ENCODE data around the gene MOB2.

MOB2 gene

GRCh38 chr11:1503708-1504104 is 17.1 kb upstream of the MOB2 start:
- DNase-seq (ENCODE audit: low read depth in 2 of 2), result no peak

DNA sequence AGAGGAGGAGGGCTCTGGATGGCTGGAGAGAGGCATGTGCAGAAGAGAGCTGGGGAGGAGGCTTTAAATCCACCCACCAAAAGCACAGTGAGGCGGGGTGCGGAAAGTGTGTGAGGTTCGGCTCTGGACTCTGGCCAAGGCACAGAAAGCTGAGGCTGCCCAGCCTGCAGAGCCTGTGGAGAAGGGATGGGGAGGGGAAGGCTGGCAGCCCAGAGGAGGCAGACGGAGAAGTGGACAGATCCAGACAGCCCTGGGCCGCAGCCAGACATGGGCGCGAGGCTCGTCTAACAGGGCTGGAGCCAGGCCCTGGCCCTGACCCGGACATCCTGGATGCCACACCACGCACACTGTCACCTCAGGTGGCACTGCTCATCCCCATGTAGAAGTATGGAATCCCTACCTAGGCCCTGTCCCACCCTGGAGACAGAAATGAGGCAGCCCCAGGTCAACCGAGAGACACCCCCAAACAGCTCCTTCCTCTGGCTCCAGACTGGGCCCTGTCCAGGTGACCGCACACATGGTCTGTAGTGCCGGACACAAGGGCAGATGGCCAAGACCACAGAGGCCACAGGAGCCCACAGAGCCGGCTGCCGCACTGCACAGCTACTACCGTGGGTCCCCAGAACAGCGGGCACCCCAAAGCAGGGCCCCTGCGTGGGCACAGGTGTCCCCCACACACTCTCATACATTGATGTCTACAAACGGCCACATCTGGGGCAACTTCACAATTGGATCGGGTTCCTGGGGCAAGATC is 16.6 kb upstream of the MOB2 start:
- no peak for DNase-seq (ENCODE audit: low read depth in 2 of 2)

DNA sequence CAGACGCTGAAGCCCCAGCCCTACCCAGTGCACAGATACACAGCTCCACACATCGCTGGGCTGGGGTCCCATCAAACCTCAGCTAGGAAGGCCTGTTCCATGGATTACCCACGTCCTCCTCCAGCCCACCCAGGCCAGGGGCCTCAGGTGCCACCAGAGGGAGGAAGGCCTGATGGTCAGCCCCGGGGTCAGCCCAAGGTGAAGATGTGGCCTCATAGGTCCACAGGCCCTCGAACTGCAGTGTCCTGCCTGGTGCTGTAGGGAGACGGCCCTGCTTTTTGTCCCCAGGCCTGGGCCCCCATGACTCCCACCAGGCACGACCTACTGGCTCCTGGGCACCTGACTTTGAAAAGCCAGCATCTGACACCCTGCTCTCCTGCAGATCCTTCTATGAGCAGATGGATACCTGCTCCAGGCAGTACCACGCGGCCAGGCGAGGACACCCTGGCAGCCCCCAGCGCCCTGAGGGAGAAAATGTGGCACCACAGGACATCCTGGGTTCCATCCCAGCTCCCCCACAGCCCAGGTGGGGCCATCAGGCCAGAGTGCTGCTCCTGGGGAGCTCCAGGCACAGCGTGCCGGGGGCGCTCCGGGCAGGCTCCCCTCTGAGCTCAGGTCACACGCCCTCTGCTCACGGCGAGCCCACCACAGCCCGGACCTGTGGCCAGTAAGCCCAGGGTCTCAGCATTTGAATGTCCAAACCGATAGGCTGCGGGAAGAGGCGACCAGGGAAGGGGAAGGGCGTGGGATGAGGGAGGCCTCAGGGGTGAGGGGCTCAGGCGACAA is 15.8 kb upstream of the MOB2 start:
- DNase-seq (ENCODE audit: low read depth in 2 of 2), result no peak

DNA sequence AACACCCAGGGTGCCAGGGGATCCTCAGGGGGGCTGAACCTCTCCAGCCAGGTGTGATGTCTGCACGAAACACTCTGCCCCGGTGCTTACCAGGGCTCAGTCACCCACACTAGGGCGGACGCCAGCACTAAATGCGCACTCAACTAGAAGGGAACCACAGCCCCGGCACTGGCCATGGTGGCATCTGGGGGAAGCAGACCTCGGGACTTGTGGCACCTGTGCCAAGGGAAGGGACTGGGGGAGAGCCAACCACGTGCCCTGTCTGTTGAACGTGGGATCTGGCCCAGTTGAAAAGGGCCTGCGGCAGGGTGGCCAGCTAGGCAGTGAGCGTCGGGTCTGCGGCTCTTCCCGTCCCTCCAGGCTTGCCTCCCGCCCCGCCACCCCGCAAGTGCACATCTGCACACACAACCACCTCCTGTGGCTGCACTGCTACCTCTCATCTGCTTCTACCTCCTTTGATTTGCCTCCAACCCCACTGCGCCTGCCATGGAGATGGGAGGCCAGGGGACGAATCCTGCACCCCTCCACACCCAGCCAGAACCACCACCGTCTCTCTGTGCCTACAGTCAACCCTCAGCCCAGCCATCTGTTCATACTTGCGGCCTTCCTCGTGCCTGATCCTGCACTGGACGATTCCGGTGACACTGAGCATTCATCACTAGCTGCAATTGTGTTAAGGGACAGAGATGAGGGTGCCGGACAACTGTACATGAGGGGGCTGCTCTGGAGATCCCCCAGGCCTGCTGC is 15.0 kb upstream of the MOB2 start:
- DNase-seq (ENCODE audit: low read depth in 2 of 2), result no peak

GRCh38 chr11:1500466-1501420 is 14.2 kb upstream of the MOB2 start:
- DNase-seq (ENCODE audit: low read depth in 2 of 2), result no peak

GRCh38 chr11:1499899-1500298 is 13.3 kb upstream of the MOB2 start:
- no peak for DNase-seq (ENCODE audit: low read depth in 2 of 2)

GRCh38 chr11:1499261-1499890 is 12.8 kb upstream of the MOB2 start:
- no peak for DNase-seq (ENCODE audit: low read depth in 2 of 2)

DNA sequence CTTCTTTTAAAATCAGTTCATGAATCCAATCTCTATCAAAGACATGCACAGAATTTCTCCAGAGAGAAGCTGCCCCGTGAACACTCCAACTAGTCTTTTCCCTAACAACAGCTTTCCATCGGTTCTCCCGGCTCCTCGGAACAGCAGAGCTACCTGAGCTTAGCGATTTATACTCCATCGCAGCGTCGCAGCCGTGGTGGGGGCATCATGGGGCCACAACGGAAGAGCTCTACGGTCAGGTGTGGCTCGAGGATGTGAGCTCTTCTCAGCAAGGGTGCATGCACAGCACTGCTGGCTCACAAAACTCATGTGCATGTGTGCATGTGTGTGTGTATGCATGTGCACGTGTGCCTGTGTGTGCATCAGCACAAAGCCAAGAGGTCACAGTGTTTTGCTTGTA is 11.7 kb upstream of the MOB2 start:
- DNase-seq (ENCODE audit: low read depth in 2 of 2), result no peak

- no peak for DNase-seq (ENCODE audit: low read depth in 2 of 2)
Measured at GRCh38 chr11:1497600-1497999, 11.0 kb upstream of the MOB2 start.

DNA sequence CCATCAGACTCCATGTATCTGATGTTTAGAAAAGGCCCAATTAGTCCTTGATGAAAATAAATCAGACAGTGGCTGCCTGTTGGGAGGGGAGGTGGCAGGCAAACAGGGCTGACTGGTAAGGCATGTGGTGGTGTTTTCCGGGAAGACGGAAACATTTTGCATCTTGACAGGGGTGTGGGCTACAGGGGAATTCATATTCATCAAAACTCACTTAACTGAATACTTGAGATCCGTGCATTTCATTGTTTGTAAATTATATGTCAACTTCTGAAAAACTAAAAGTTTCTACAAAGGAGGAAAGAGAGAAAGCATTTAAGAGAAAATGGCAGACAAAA is 10.1 kb upstream of the MOB2 start:
- no peak for DNase-seq (ENCODE audit: low read depth in 2 of 2)

GRCh38 chr11:1496091-1496760 is 9.6 kb upstream of the MOB2 start:
- DNase-seq (ENCODE audit: low read depth in 2 of 2), result no peak

DNA sequence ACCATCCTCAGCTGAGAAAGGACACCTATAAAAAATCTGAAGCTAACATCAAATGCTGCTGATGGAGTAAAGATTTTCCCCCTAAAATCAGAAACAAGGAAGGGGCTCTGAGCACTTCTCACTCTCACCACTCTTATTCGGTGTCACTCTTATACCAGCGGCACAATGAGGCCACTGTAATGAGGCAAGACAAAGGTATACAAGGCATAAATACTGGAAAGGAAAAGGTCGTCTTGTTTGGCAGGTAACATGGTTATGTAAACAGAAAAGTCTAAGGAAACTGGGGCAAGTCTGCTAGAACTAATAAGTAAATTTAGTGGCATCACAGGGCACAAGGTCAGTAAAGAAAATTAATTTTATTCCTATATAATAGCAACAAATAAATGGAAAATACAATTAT is 8.1 kb upstream of the MOB2 start:
- no peak for DNase-seq (ENCODE audit: low read depth in 2 of 2)

DNA sequence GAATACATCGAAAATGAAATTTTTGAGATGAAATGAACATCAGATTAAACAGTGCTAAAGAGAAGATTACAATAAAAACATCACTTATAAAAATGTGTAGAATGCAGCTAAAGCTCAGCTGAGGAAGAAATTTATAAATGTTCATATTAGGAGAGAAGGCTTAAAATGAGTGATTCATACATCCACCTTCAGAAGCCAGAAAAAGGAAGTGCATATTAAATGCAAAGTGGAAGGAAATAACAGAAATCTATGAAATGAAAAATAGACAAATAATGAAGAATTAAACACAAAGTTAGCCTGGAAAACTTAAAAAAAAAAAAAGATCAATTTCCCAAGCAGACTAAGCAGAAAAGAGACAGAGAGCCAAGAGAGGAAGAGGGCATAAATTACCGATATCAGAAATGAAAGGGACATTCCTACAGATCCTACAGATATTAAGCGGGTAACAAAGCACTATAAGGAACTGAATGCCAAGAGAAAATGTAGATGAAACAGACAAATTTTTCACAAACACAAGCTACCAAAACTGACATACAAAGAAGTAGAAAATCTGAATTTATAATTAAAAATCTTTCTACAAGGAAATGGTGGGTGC is 7.2 kb upstream of the MOB2 start:
- DNase-seq (ENCODE audit: low read depth in 2 of 2), result no peak

GRCh38 chr11:1491379-1491778 is 4.8 kb upstream of the MOB2 start:
- DNase-seq (ENCODE audit: low read depth in 2 of 2), result no peak

DNA sequence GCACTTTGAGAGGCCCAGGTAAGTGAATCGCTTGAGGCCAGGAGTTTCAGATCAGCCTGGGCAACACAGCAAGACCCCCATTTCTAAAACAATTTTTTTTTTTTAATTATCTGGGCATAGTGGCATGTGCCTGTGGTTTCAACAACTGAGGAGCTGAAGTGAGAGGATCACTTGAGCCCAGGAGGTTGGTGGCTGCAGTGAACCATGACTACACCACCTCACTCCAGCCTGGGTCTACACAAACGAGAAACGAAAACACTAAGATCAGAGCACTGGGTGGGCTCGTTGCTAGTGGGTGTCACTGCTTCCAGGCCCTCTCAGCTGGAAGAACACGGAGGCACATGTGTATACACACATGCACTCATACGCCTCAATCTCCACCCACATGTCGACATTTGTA is 4.1 kb upstream of the MOB2 start:
- DNase-seq (ENCODE audit: low read depth in 2 of 2), result no peak

- DNase-seq (ENCODE audit: low read depth in 2 of 2), result no peak
Measured at GRCh38 chr11:1488575-1489180, 2.1 kb upstream of the MOB2 start.

DNA sequence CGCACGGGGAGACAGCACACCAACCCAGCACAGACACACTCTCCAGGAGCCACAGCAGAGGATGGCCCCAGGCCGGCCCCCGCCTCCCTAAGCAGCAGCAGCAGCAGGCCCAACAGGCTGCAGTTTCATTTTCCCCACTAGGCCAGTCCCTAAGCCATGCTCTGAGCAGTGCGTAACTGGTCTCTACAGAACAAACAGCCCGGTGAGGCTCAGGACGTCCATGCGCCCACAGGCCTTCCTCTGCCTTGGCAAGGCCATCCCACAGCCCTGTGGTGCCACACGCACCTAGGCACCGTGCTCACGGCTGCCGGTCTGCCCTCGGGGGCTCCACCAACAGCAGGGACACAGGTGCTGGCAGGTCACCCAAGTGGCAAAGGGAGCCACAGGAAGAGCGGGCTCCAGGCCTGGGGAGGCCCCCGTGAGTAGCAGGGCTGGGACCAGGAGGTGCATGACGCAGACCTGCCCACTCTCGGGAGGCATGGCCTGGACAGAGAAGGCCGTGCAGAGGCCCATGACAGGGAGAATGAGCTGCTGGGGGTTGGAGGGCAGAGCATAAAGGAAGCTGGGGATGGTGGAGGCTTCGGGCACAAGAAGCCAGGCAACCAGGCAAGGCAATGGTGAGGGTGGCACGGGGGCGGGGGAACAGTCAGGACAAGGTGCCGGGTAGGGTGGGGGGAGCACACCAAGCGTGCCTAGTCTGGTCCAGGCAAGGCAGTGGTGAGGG is 1.4 kb upstream of the MOB2 start:
- DNase-seq (ENCODE audit: low read depth in 2 of 2), result no peak

DNA sequence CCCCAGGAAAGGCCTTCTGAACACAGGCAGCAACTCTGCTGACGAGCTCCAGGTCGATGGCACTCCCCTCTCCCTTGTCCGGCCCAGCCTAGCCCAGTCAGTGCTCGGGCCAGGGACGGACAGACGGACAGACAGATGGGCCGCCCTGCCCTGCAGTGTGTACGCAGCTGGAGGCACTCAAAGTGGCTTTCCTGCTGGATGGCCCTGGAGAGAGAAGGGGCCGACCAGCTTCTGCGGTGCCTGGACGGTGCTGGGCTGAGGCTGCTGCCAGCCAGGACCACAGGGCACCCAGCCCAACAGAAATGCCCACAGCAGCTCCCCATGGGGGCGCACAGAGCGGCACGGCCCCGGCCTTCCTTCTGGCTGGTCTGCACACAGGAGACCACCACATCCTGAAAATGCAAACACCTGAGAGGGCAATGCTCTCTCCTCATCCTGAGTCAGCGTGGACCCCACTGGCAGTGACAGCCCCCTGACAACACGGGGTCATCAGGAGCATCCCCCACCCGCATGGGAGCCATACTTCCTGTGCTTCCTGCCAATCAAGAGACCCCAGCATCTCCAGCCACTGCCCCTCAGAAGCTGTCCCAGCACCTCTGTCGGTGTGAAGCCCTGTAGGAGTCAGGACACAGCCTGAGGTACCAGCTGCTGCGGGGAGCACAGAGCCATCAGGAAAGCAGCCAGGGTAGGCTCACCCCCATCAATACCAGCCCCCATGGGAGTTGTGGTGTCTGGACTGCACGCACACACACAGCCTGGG is 692 bp upstream of the MOB2 start:
- DNase-seq (ENCODE audit: low read depth in 2 of 2), result no peak
